RPMI8226 (cell line): ENCODE measurements around the gene POU1F1.
A peak's percentile ranks its signal among the peaks of the same experiment; 100 is the strongest.
"Not testable (repeated sequence)": the region's sequence is repeated elsewhere in the genome, so short reads cannot be mapped to it uniquely, and the experiment has no call there.

Experiments
- DNase-seq: peaks from one replicate; pipeline ENCODE4 v3.0.0-alpha.2; 2015

POU1F1 gene

GRCh38 chr3:87276484-87276883, at the start of gene POU1F1:
POU1F1 (minus strand) TSS chr3:87276584; CDS start chr3:87276462, 122 bp downstream.
- no peak for DNase-seq

GRCh38 chr3:87324609-87325008, 48.2 kb upstream of the POU1F1 start:
- DNase-seq: no peak

GRCh38 chr3:87320756-87321626, 44.6 kb upstream of the POU1F1 start:
- DNase-seq: no peak

GRCh38 chr3:87318617-87319021, 42.2 kb upstream of the POU1F1 start:
- no peak for DNase-seq

- DNase-seq: no peak
These were observed 41.4 kb upstream of the POU1F1 start for GRCh38 chr3:87317779-87318178.

GRCh38 chr3:87313641-87314040, 37.3 kb upstream of the POU1F1 start:
- no peak for DNase-seq

GRCh38 chr3:87311309-87311708, 34.9 kb upstream of the POU1F1 start:
- DNase-seq: no peak

- DNase-seq: no peak
These were observed 33.2 kb upstream of the POU1F1 start for GRCh38 chr3:87309601-87310000.

GRCh38 chr3:87307805-87308204, 31.4 kb upstream of the POU1F1 start:
- no peak for DNase-seq

GRCh38 chr3:87305517-87305916, 29.1 kb upstream of the POU1F1 start:
- no peak for DNase-seq

GRCh38 chr3:87305031-87305430, 28.6 kb upstream of the POU1F1 start:
- not testable (repeated sequence) for DNase-seq

GRCh38 chr3:87298111-87298718, 21.8 kb upstream of the POU1F1 start:
- DNase-seq: peak; percentile 41

GRCh38 chr3:87288446-87288845, 12.1 kb upstream of the POU1F1 start:
- no peak for DNase-seq

GRCh38 chr3:87287011-87287410, 10.6 kb upstream of the POU1F1 start:
- no peak for DNase-seq

- DNase-seq: no peak
These were observed 3.6 kb downstream of the POU1F1 start for GRCh38 chr3:87272718-87273341.

GRCh38 chr3:87270908-87271700, 5.3 kb downstream of the POU1F1 start:
- DNase-seq: no peak

GRCh38 chr3:87269723-87270122, 6.7 kb downstream of the POU1F1 start:
- no peak for DNase-seq

- DNase-seq: no peak
These were observed 7.7 kb downstream of the POU1F1 start for GRCh38 chr3:87268646-87269211.

- DNase-seq: no peak
These were observed 8.3 kb downstream of the POU1F1 start for GRCh38 chr3:87267953-87268645.

GRCh38 chr3:87261925-87262324, 14.5 kb downstream of the POU1F1 start:
- DNase-seq: no peak

- DNase-seq: peak; percentile 61
These were observed 16.1 kb downstream of the POU1F1 start for GRCh38 chr3:87260270-87260669.

GRCh38 chr3:87250009-87250408, 26.4 kb downstream of the POU1F1 start:
- DNase-seq: no peak
